ENCODE data around the gene SMIM36.
A peak's percentile ranks its signal among the peaks of the same experiment; 100 is the strongest.
"Not testable (repeated sequence)": the region's sequence is repeated elsewhere in the genome, so short reads cannot be mapped to it uniquely, and the experiment has no call there.

Gene SMIM36

DNA sequence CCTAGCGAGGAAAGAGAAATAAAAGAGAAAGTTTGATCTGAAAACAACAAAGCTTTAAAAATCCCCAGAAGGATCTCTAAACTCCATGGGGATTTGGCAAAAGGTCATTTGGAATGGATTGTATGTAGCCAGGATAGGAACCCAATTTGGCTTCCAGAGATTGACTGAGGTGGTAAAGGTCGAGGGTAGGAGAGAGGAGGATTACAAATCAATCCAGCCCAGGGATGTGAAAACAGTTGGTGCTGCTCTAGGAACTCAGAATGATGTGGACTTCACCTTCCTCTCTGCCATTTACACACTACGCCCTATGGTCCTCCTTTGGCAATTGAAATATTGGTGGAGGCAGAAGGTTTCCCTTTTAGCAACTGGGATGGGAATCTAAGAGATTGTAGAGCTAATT lies 18.8 kb upstream of the SMIM36 start:
- no peak for DNase-seq (ENCODE audit: low read depth)
- no peak overlapping the region for H3K4me3 ChIP-seq (ENCODE audit: low read depth, low read length)
- TF ChIP-seq CTCF (IDR thresholded peaks at IDR 0.05; ENCODE audit: control insufficient read depth, extremely low read depth, insufficient read depth), result no peak

DNA sequence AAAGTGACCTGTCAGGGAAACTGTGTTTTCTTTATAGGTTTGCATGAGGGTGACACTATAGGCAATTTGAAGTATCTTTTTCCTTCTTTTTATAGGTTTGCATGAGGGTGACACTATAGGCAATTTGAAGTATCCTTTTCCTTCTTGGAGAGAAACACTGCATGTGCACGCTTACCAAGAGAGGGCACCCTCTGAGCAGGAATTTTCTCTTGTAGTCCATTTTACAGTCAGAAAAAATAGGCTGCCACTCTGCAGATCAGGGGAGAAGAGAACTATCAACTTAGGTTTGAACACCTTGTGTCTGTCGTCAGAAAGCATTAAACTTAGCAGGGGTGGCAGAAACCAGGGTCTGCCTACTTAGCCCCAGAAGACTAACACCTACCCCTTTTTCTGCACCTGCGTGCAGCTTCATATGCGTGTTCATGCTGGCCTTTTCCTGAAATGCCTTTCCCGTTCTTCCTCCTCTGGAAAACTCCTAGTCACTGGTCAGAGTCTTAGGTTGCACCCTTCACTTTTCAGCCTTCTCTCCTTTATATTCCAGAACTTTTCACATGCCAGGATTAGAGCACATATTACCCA lies 16.4 kb upstream of the SMIM36 start:
- H3K4me3 ChIP-seq (ENCODE audit: low read depth, low read length), result no peak overlapping the region
- peak; percentile 46 for DNase-seq (ENCODE audit: low read depth)

GRCh38 chr17:55524440-55525220 lies 13.4 kb upstream of the SMIM36 start:
- H3K4me3 ChIP-seq (ENCODE audit: low read depth, low read length), result no peak overlapping the region
- no peak for DNase-seq (ENCODE audit: low read depth)
- no peak for TF ChIP-seq CTCF (IDR thresholded peaks at IDR 0.05; ENCODE audit: control insufficient read depth, extremely low read depth, insufficient read depth)

More for the DNA sequence above, 16.4 kb upstream of the SMIM36 start:
- peak; percentile 92 for TF ChIP-seq CTCF (IDR thresholded peaks at IDR 0.05; ENCODE audit: control insufficient read depth, extremely low read depth, insufficient read depth)

GRCh38 chr17:55523032-55523431 lies 11.8 kb upstream of the SMIM36 start:
- DNase-seq (ENCODE audit: low read depth); H3K4me3 ChIP-seq (ENCODE audit: low read depth, low read length): not testable (repeated sequence)

- no peak for DNase-seq (ENCODE audit: low read depth)
- no peak for TF ChIP-seq CTCF (IDR thresholded peaks at IDR 0.05; ENCODE audit: control insufficient read depth, extremely low read depth, insufficient read depth)
- H3K4me3 ChIP-seq (ENCODE audit: low read depth, low read length), result no peak overlapping the region
Observed at GRCh38 chr17:55521186-55521585, 9.9 kb upstream of the SMIM36 start.

DNA sequence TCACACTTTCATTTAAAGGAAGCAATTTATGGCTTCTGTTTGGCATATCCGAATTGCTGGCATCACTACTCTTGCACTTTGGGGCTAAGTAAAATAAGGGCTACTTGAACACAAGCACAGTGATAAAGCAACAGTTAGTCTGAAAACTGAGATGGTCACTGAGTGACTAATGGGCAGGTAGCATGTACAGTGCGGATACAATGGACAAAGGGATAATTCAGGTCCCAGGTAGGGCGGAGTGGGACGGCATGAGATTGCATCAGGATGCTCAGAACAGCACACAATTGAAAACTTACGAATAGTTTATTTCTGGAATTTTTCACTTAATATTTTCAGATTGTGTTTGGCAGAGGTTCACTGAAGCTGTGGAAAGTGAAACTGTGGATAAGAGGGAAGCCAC lies 9.2 kb upstream of the SMIM36 start:
- TF ChIP-seq CTCF (IDR thresholded peaks at IDR 0.05; ENCODE audit: control insufficient read depth, extremely low read depth, insufficient read depth), result no peak
- no peak for DNase-seq (ENCODE audit: low read depth)
- no peak overlapping the region for H3K4me3 ChIP-seq (ENCODE audit: low read depth, low read length)

GRCh38 chr17:55518510-55518909 lies 7.3 kb upstream of the SMIM36 start:
- no peak for TF ChIP-seq CTCF (IDR thresholded peaks at IDR 0.05; ENCODE audit: control insufficient read depth, extremely low read depth, insufficient read depth)
- no peak overlapping the region for H3K4me3 ChIP-seq (ENCODE audit: low read depth, low read length)
- no peak for DNase-seq (ENCODE audit: low read depth)

Measured in LNCaP clone FGC (cell line).